HCT116 (cell line): ENCODE measurements around the gene ADAM23. TPM values are rescaled to one million over a fixed set of nuclear protein-coding genes. Genes with fewer than 3 reads are reported as not detected.

Experiments used
- ATAC-seq: fragments of 200-7000 bp; cut with Tn5 transposase; 2 replicates; pipeline ENCODE4 v1.9.1; 2020; ENCODE audit warnings: mild to moderate bottlenecking, moderate library complexity
- BruUV-seq: library from RNA; stranded (reverse); fragments of 400-500 nt; replicated peaks from 2 replicates; lab custom pipeline; 2021; lab: Mats Ljungman, UMichigan
- CTCF ChIA-PET: fragments of 300-600 bp; sonication (Branson Sonifier 250); formaldehyde crosslinking; loops from one replicate; lab custom pipeline; 2021; ENCODE audit warnings: antibody characterized with exemption; lab: Charles Lee
- POLR2A ChIA-PET: fragments of 300-600, 350-600 bp; sonication (Branson Sonifier 250); formaldehyde crosslinking; loops from one replicate; lab custom pipeline; 2021; ENCODE audit warnings: antibody characterized with exemption; lab: Charles Lee
- RAD21 ChIA-PET, 2 experiments: fragments of 300-600 bp; sonication (Branson Sonifier 250); formaldehyde crosslinking; loops; one replicate each; lab custom pipeline; 2023; ENCODE audit warnings: low total read pairs in 2 of 2; ENCODE audit not compliant: uncharacterized antibody in 2 of 2, unreplicated experiment in 2 of 2, low non-redundant PET in 1 of 2; lab: Charles Lee
- DNase-seq: peaks from one replicate; pipeline ENCODE4 v3.0.0-alpha.2; 2010; ENCODE audit warnings: low read depth, low spot score
- H2AFZ ChIP-seq: fragments of 200-600 bp; shearing (Covaris generic), sonication (generic); 2 replicates; pipeline ENCODE4 v1.6.1; 2017; ENCODE audit warnings: low read depth, mixed run types, mixed read lengths, antibody characterized with exemption, low read length; ENCODE audit not compliant: poor library complexity, severe bottlenecking
- H3K27ac ChIP-seq: 2 replicates; pipeline ENCODE4 v1.5.1; 2012; ENCODE audit warnings: low read depth, low read length
- H3K27me3 ChIP-seq: fragments of 200-600 bp; sonication (generic); 2 replicates; pipeline ENCODE4 v1.6.1; 2016; ENCODE audit warnings: mixed run types, low read length, mixed read lengths; ENCODE audit not compliant: insufficient read depth
- H3K36me3 ChIP-seq, 2 experiments: fragments of 200-500 bp in 1 of 2; fragments of 200-600 bp in 1 of 2; sonication (Bioruptor generic) in 1 of 2; sonication (generic) in 1 of 2; 2 replicates each; pipeline versions ENCODE4 v1.5.1 to v1.6.1; 2014 to 2016; ENCODE audit warnings: low read length in 2 of 2, inconsistent platforms in 1 of 2, mixed read lengths in 1 of 2, mixed run types in 1 of 2; ENCODE audit not compliant: insufficient read depth in 2 of 2, control insufficient read depth in 1 of 2
- H3K4me1 ChIP-seq, 2 experiments: fragments of 200-600 bp in 1 of 2; sonication (generic) in 1 of 2; 2 replicates each; pipeline versions ENCODE4 v1.5.1 to v1.6.1; 2012 to 2017; ENCODE audit warnings: low read length in 2 of 2, inconsistent platforms in 1 of 2, mild to moderate bottlenecking in 1 of 2, mixed read lengths in 1 of 2, mixed run types in 1 of 2, moderate library complexity in 1 of 2; ENCODE audit not compliant: insufficient read depth in 2 of 2, control insufficient read depth in 1 of 2
- H3K4me2 ChIP-seq: fragments of 200-600 bp; sonication (generic); 2 replicates; pipeline ENCODE4 v1.6.1; 2017; ENCODE audit warnings: mixed run types, low read length, mixed read lengths
- H3K4me3 ChIP-seq, 2 experiments: fragments of 200-600 bp in 1 of 2; sonication (generic) in 1 of 2; replicated peaks in 1 of 2; 2 replicates each; pipeline ENCODE4 v1.5.1; 2011 to 2016; ENCODE audit warnings: low read length in 2 of 2, control low read depth in 1 of 2, low read depth in 1 of 2, mild to moderate bottlenecking in 1 of 2, mixed read lengths in 1 of 2, mixed run types in 1 of 2
- H3K79me2 ChIP-seq: fragments of 200-600 bp; sonication (generic); 2 replicates; pipeline ENCODE4 v1.6.1; 2017; ENCODE audit warnings: mild to moderate bottlenecking, mixed run types, low read length, moderate library complexity, mixed read lengths; ENCODE audit not compliant: insufficient read depth
- H3K9ac ChIP-seq: fragments of 200-600 bp; sonication (generic); 2 replicates; pipeline ENCODE4 v1.6.1; 2016; ENCODE audit warnings: low read length, mixed read lengths
- H3K9me2 ChIP-seq: fragments of 200-600 bp; sonication (generic), shearing (Covaris generic); 2 replicates; pipeline ENCODE4 v1.6.1; 2017; ENCODE audit warnings: mixed run types, mild to moderate bottlenecking, moderate library complexity; ENCODE audit not compliant: insufficient read depth
- H3K9me3 ChIP-seq, 2 experiments: fragments of 200-500 bp in 1 of 2; fragments of 200-600 bp in 1 of 2; sonication (Bioruptor generic) in 1 of 2; sonication (generic) in 1 of 2; 2 replicates each; pipeline ENCODE4 v1.6.1; 2014 to 2017; ENCODE audit warnings: low read length in 2 of 2, mixed read lengths in 2 of 2, inconsistent platforms in 1 of 2, low read depth in 1 of 2, mild to moderate bottlenecking in 1 of 2, mixed run types in 1 of 2, moderate library complexity in 1 of 2; ENCODE audit not compliant: control insufficient read depth in 1 of 2, insufficient read depth in 1 of 2
- H4K20me1 ChIP-seq: fragments of 200-600 bp; sonication (generic), shearing (Covaris generic); 2 replicates; pipeline ENCODE4 v1.6.1; 2017; ENCODE audit warnings: mixed run types, mild to moderate bottlenecking, moderate library complexity; ENCODE audit not compliant: insufficient read depth
- CBX3 ChIP-seq: IDR thresholded peaks from 2 replicates; pipeline ENCODE4 v1.6.1; 2012; ENCODE audit warnings: low read depth
- CEBPB ChIP-seq: IDR thresholded peaks from 2 replicates; pipeline ENCODE4 v1.6.1; 2012; ENCODE audit warnings: low read depth
- CTCF ChIP-seq, 3 experiments: fragments of 200-600 bp in 1 of 3; sonication (generic) in 1 of 3; IDR thresholded peaks in 2 of 3; conservative IDR thresholded peaks in 1 of 3; 2 replicates each; pipeline ENCODE4 v1.5.1; 2012 to 2017; ENCODE audit warnings: low read depth in 2 of 3, low read length in 2 of 3, antibody characterized with exemption in 1 of 3, borderline replicate concordance in 1 of 3, control low read depth in 1 of 3, mild to moderate bottlenecking in 1 of 3, mixed read lengths in 1 of 3, mixed run types in 1 of 3, moderate library complexity in 1 of 3; ENCODE audit not compliant: insufficient read depth in 1 of 3
- ELF1 ChIP-seq: IDR thresholded peaks from 2 replicates; pipeline ENCODE4 v1.6.1; 2012; ENCODE audit warnings: low read depth, borderline replicate concordance
- EZH2 ChIP-seq: fragments of 200-600 bp; sonication (generic); IDR thresholded peaks from 2 replicates; pipeline ENCODE4 v1.6.1; 2017; ENCODE audit warnings: antibody characterized with exemption, mixed run types
- EZH2phosphoT487 ChIP-seq: fragments of 200-600 bp; IDR thresholded peaks from 2 replicates; pipeline ENCODE4 v1.6.1; 2018; ENCODE audit warnings: antibody characterized with exemption, borderline replicate concordance
- JUND ChIP-seq: IDR thresholded peaks from 2 replicates; pipeline ENCODE4 v1.6.1; 2012
- MAX ChIP-seq: IDR thresholded peaks from 2 replicates; pipeline ENCODE4 v1.6.1; 2012
- POLR2AphosphoS5 ChIP-seq: IDR thresholded peaks from 2 replicates; pipeline ENCODE4 v1.6.1; 2011; ENCODE audit warnings: mild to moderate bottlenecking, low read depth, low read length, moderate library complexity
- RAD21 ChIP-seq: IDR thresholded peaks from 2 replicates; pipeline ENCODE4 v1.6.1; 2012; ENCODE audit warnings: low read depth, mild to moderate bottlenecking
- REST ChIP-seq: IDR thresholded peaks from 2 replicates; pipeline ENCODE4 v1.6.1; 2012; ENCODE audit warnings: low read depth
- SIN3A ChIP-seq: IDR thresholded peaks from 2 replicates; pipeline ENCODE4 v1.6.1; 2012; ENCODE audit warnings: low read depth
- SP1 ChIP-seq: IDR thresholded peaks from 2 replicates; pipeline ENCODE4 v1.6.1; 2012; ENCODE audit warnings: low read depth
- TCF7L2 ChIP-seq: IDR thresholded peaks from 2 replicates; pipeline ENCODE4 v1.7.0; 2011; ENCODE audit warnings: borderline replicate concordance, inconsistent platforms; ENCODE audit not compliant: insufficient read depth, insufficient read length; ENCODE audit errors: extremely low read depth
- YY1 ChIP-seq: IDR thresholded peaks from 2 replicates; pipeline ENCODE4 v1.6.1; 2011; ENCODE audit warnings: low read length, low read depth, moderate library complexity, mild to moderate bottlenecking; ENCODE audit not compliant: insufficient replicate concordance; ENCODE audit errors: extremely low read depth
- ZNF274 ChIP-seq: fragments of 200-500 bp; sonication (Bioruptor generic); IDR thresholded peaks from 2 replicates; pipeline ENCODE4 v1.6.1; 2014; ENCODE audit warnings: mild to moderate bottlenecking, low read depth, low read length, inconsistent platforms
- intact Hi-C: fragments of 100-400 bp; cut with micrococcal nuclease; formaldehyde crosslinking; loops from 2 replicates; pipeline ENCODE4 v1.10.0; 2022
- total RNA-seq: library from RNA; stranded (reverse); gene quantifications from one replicate; pipeline ENCODE4 v1.2.1, GENCODE V29; 2021; ENCODE audit not compliant: unreplicated experiment

The ADAM23 gene
- total RNA-seq, 1 experiment from 2014 or later, result 0.10 TPM

GRCh38 chr2:206480161-206480560 lies 36.8 kb downstream of the ADAM23 start:
- ChIA-PET CTCF (interaction anchor here (0.7 kb wide), 1 partner anchor 134 kb away, joined by 4 read pairs; no protein-coding TSS in a partner anchor), RAD21 (no interaction called here), POLR2A (no interaction called here)
- ATAC-seq (no peak; the same call in 1 of the 2 replicates), DNase-seq (no peak)
- Histone ChIP-seq H3K27ac (no peak overlapping the region), H4K20me1 (no peaks in the 10 kb centered on the region), H3K36me3 (no peaks in the 10 kb centered on the region), H3K4me2 (no peak overlapping the region), H3K4me1 (no peaks in the 10 kb centered on the region), H3K9ac (no peak overlapping the region), H3K9me2 (no peaks in the 10 kb centered on the region), H2AFZ (no peak overlapping the region), H3K4me3 (no peak overlapping the region), H3K9me3 (no peaks in the 10 kb centered on the region), H3K79me2 (no peaks in the 10 kb centered on the region), H3K27me3 (no peaks in the 10 kb centered on the region)
- intact Hi-C loops, result no loop called here
- no peak for TF ChIP-seq CBX3
- TF ChIP-seq SIN3A, result no peak
- no peak for TF ChIP-seq POLR2AphosphoS5
- TF ChIP-seq JUND, result no peak
- TF ChIP-seq TCF7L2, result no peak
- TF ChIP-seq CEBPB, result no peak
- TF ChIP-seq REST, result no peak
- no peak for TF ChIP-seq YY1
- no peak for TF ChIP-seq RAD21
- TF ChIP-seq EZH2, result no peak
- no peak for TF ChIP-seq MAX
- TF ChIP-seq EZH2phosphoT487, result no peak
- no peak for TF ChIP-seq ELF1
- no peak for TF ChIP-seq CTCF (IDR thresholded peaks at IDR 0.05 in 2 of 3, conservative IDR thresholded peaks at IDR 0.05 in 1 of 3; ENCODE audit: borderline replicate concordance in 1 of 3, insufficient read depth in 1 of 3, low read depth in 2 of 3, low read length in 2 of 3)
- no peak for TF ChIP-seq ZNF274
- no peak for TF ChIP-seq SP1
- no TSS peak for BruUV-seq
